ENCODE data around the gene SGCD.

DNA sequence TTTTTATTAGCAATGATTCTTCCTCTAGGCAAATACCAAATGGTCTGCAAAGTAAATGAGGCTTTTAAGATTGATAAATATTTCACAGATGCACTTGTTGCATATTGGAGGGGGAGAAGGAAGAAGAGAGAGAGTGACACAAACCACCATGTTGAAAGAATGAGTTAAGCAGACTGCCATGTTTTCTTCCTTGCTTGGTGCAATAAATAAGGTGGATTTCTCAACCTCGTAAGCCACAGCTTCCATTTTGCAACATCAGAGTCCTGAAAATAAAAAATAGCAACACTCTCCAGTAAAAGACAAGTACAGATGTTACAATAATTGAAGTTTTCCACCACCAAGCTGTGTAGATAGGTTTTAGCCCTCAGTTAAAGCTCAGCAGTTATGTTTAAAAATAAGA, 202.9 kb downstream of the SGCD start:
- TF ChIP-seq, protein P1, sequence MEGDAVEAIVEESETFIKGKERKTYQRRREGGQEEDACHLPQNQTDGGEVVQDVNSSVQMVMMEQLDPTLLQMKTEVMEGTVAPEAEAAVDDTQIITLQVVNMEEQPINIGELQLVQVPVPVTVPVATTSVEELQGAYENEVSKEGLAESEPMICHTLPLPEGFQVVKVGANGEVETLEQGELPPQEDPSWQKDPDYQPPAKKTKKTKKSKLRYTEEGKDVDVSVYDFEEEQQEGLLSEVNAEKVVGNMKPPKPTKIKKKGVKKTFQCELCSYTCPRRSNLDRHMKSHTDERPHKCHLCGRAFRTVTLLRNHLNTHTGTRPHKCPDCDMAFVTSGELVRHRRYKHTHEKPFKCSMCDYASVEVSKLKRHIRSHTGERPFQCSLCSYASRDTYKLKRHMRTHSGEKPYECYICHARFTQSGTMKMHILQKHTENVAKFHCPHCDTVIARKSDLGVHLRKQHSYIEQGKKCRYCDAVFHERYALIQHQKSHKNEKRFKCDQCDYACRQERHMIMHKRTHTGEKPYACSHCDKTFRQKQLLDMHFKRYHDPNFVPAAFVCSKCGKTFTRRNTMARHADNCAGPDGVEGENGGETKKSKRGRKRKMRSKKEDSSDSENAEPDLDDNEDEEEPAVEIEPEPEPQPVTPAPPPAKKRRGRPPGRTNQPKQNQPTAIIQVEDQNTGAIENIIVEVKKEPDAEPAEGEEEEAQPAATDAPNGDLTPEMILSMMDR (IDR thresholded peaks at IDR 0.05) = no peak
- TF ChIP-seq POLR2A (IDR thresholded peaks at IDR 0.05) = no peak
